ENCODE data around the gene C4B.
"Not testable (repeated sequence)": the region's sequence is repeated elsewhere in the genome, so short reads cannot be mapped to it uniquely, and the experiment has no call there.

C4B gene

DNA sequence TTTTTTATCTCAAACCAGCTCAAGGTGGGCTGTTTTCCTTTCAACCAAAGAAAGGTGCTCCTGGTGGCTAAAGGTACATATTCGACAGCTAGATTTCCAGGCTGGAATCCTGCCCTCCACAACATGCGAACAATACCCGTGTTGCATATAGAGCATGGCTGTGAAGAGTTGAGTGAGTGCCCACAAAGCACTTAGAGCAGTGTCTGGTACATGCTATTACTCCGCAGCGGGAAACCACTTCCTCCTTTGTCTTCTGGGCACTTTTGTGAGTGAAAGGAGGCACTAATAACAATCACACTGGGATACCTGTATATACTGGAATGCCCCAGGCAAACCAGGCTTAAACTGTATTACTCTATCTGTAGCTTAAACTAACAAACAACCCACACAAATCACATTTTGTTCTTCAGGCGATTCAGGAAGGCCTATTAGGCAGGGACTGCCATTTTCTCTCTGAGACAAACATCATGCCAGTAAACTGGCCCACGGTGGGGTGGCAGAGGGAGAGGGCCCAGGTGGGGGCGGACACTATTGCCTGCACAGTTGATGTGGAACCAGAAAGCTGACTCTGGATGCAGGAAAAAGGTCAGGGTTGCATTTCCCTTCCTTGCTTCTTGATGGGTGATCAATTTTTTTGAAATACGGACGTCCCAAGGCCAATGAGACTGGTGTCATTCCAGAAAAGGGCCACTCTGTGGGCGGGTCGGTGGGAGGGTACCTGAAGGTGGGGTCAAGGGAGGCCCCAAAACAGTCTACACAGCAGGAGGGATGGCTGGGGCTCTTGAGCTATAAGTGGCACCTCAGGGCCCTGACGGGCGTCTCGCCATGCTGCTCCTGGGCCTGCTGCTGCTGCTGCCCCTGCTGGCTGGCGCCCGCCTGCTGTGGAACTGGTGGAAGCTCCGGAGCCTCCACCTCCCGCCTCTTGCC is 23.3 kb downstream of the C4B start, which contains the start of gene CYP21A2:
Gene CYP21A2 (plus strand): TSS at position 818 of the 927 bp plus-strand sequence. CDS start 8 bp downstream, at position 826.
- DNase-seq = not testable (repeated sequence)

DNA sequence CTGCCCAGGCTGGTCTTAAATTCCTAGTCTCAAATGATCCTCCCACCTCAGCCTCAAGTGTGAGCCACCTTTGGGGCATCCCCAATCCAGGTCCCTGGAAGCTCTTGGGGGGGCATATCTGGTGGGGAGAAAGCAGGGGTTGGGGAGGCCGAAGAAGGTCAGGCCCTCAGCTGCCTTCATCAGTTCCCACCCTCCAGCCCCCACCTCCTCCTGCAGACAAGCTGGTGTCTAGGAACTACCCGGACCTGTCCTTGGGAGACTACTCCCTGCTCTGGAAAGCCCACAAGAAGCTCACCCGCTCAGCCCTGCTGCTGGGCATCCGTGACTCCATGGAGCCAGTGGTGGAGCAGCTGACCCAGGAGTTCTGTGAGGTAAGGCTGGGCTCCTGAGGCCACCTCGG is 24.3 kb downstream of the C4B start:
- DNase-seq = not testable (repeated sequence)

DNA sequence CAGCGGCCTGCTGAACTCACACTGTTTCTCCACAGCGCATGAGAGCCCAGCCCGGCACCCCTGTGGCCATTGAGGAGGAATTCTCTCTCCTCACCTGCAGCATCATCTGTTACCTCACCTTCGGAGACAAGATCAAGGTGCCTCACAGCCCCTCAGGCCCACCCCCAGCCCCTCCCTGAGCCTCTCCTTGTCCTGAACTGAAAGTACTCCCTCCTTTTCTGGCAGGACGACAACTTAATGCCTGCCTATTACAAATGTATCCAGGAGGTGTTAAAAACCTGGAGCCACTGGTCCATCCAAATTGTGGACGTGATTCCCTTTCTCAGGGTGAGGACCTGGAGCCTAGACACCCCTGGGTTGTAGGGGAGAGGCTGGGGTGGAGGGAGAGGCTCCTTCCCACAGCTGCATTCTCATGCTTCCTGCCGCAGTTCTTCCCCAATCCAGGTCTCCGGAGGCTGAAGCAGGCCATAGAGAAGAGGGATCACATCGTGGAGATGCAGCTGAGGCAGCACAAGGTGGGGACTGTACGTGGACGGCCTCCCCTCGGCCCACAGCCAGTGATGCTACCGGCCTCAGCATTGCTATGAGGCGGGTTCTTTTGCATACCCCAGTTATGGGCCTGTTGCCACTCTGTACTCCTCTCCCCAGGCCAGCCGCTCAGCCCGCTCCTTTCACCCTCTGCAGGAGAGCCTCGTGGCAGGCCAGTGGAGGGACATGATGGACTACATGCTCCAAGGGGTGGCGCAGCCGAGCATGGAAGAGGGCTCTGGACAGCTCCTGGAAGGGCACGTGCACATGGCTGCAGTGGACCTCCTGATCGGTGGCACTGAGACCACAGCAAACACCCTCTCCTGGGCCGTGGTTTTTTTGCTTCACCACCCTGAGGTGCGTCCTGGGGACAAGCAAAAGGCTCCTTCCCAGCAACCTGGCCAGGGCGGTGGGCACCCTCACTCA is 25.0 kb downstream of the C4B start:
- not testable (repeated sequence) for DNase-seq

DNA sequence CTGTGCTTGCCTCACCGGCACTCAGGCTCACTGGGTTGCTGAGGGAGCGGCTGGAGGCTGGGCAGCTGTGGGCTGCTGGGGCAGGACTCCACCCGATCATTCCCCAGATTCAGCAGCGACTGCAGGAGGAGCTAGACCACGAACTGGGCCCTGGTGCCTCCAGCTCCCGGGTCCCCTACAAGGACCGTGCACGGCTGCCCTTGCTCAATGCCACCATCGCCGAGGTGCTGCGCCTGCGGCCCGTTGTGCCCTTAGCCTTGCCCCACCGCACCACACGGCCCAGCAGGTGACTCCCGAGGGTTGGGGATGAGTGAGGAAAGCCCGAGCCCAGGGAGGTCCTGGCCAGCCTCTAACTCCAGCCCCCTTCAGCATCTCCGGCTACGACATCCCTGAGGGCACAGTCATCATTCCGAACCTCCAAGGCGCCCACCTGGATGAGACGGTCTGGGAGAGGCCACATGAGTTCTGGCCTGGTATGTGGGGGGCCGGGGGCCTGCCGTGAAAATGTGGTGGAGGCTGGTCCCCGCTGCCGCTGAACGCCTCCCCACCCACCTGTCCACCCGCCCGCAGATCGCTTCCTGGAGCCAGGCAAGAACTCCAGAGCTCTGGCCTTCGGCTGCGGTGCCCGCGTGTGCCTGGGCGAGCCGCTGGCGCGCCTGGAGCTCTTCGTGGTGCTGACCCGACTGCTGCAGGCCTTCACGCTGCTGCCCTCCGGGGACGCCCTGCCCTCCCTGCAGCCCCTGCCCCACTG is 25.9 kb downstream of the C4B start:
- not testable (repeated sequence) for DNase-seq

DNA sequence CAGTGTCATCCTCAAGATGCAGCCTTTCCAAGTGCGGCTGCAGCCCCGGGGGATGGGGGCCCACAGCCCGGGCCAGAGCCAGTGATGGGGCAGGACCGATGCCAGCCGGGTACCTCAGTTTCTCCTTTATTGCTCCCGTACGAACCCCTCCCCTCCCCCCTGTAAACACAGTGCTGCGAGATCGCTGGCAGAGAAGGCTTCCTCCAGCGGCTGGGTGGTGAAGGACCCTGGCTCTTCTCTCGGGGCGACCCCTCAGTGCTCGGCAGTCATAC is 26.4 kb downstream of the C4B start:
- not testable (repeated sequence) for DNase-seq

DNA sequence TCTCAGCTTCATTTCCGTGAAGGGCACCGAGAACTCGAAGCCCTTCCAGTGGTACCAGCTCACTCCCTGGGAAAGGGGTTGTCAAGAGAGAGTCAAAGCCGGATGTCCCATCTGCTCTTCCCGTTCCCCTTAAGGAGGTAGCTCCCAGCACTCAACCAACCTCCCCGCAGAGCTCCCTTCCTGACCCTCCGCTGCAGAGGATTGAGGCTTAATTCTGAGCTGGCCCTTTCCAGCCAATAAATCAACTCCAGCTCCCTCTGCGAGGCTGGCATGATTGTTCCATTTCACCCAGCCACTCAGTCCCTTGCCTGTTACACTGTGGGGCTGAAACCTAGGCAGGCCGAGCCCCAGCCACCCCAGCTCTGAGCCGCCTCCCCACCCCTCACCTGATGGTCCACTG is 26.8 kb downstream of the C4B start:
- DNase-seq = not testable (repeated sequence)

DNA sequence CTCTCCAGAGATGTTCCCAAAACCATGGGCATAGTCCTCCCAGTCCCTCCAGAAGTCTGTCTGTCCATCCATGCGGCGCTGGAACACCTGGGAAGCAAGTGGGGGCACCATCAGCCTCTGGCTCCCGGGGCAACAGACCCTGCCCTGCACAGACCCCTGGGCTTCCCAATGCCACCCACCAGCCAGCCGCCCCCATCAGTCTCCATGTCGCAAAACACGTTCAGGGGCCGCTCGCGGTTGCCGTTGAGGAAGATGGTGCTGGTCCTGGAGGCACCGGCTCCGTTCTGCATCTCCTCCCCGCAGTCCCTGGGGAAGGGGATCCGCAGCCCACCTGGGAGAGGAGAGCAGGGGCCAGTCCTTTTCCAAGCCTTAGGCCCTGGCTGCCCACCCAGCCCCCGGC is 27.7 kb downstream of the C4B start:
- not testable (repeated sequence) for DNase-seq

DNA sequence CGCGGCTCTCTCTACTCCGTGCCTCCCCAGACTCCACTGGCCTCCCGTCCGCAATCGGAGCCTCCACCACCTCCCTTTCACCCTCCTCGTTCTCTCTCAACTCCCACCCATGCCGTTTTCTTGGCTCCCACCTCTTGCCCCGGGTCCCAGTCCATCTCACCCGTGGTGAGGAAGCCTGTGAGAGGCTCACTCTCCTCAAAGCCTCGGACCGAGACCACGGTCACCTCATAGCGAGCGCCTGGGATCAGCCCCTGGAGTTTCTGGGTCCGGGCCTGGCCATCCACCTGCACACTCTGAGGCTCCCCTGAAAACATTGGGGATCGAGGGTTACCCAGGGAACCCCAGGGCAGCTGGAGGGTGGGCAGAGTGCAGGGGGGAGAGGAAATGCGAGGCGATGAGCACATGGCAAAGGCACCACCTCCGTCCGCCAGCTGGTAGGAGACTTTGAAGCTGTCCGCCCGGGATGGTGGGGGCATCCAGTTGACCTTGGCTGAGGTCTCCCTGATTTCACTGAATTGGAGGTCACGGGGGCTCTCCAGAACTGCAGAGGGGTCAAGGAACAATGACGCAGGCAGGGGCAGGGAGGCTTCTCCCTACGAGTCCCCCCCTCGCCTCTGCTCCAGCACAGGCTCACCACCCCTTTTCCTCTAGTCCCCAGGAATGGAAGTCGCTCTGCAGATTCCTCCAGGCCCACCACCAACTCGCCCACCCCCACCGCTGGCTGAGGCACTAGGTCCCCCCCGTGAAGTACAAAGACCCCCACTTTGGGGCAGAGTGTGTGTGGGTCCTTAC is 29.2 kb downstream of the C4B start:
- not testable (repeated sequence) for DNase-seq

DNA sequence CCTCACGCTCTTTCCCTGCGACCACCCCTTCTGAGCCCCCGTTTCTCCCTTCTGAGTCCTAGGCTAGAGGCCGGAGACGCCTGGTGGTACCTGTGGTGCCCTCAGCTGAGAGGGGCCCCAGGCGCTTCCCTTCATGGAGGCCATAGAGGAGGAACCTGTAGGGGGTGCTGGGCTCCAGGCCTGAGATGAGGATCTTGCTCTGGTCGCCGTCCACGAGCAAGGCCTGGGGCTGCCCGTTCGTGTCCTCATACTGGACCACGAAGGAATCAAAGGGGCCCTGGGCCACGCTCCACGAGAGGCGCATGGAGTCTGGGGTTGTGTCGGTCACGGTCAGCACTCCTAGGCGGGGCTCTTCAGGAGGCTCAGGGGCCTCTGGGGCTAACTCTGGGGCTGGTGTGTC is 30.3 kb downstream of the C4B start:
- not testable (repeated sequence) for DNase-seq

DNA sequence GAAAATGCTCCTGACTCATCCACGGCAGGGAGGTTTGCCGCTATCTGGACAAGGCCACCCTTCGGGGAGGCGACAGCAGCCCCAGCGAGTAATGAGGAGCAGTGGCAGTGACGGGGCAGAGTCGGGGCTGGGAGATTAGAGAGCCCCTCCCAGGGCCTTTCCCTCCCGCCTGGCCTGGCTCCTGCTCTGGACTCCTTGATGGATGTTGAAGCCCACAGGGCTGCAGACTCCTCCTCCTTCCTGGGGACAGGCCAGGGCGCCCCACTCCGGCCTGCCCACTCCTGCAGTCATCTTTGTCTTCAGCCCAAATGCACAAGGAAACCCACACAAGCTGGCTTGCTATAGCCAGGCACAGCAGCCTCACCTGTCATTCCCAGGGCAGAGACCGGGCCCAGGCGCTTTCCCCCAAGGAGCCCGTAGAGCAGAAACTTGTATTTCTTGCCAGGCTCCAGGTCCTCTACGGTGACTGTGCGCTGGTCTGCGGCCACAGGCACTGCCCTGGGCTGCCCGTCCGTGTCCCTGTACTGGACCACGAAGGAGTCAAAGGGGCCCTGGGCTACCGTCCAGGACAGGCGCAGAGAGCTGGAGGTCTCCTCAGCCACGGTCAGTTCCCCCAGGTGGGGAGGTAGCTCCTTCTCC is 31.3 kb downstream of the C4B start:
- no peak for DNase-seq

DNA sequence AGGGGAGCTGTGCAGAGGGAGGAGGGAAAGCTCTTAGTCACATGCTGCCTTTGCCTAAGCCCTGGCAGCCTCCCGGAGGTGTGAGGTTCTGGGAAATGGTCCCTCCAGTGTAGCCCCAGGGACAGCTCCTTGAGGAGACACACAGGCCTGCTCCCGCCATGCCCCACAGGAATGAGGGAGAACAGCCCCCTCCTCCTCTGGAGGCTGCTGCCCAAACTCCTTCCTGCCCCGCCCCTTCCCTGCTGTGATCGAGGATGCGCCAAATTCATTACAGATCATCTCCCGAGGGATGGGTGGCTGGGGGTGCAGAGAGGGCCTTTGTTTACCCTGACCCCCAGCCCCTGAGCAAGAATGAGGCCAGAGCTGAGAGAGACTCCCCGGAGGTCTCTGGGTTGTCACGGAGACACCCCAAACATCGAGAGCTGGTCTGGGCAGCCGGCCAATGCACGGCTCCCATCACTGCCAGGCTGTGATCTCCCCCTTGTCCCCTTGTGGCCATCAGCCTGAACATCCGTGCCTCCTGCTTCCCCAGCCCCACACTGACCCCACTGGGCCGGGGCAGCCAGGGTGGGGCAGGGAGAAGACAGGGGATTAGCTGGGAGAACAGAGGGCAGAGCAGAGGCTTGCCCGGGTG is 32.0 kb downstream of the C4B start:
- DNase-seq = no peak

DNA sequence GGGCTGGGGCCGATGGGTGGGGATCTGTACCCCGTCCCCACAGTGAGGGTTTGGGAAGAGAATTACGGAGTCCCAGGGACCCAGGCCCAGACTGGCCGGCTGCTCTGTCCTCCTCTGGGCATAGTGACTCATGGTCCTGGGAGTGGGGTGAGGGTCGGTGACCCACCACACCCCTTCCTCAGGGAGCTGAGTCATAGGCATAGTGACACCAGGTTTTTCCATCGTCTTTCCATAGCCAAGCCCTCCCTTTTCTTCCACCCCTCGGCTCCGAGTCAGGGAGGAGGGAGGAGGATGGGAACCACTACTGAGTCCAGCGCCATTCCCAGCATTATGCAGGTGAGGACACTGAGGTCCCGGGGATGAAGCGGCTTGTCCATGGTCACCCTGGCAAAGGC is 32.5 kb downstream of the C4B start:
- no peak for DNase-seq

DNA sequence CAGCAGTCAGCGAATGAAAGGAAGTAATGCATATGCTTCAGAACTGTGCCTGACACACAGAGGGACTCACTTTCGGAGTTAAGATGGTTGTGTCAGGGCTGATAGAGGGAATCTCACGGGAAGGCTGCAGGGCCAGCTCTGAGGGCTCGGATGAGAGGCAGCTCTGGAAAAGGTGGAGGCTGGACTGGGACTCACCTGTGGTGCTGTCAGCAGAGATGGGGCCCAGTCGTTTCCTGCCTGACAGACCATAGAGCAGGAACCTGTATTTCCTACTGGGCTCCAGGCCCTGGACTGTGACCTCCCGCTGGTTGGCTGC is 32.9 kb downstream of the C4B start:
- DNase-seq = no peak

DNA sequence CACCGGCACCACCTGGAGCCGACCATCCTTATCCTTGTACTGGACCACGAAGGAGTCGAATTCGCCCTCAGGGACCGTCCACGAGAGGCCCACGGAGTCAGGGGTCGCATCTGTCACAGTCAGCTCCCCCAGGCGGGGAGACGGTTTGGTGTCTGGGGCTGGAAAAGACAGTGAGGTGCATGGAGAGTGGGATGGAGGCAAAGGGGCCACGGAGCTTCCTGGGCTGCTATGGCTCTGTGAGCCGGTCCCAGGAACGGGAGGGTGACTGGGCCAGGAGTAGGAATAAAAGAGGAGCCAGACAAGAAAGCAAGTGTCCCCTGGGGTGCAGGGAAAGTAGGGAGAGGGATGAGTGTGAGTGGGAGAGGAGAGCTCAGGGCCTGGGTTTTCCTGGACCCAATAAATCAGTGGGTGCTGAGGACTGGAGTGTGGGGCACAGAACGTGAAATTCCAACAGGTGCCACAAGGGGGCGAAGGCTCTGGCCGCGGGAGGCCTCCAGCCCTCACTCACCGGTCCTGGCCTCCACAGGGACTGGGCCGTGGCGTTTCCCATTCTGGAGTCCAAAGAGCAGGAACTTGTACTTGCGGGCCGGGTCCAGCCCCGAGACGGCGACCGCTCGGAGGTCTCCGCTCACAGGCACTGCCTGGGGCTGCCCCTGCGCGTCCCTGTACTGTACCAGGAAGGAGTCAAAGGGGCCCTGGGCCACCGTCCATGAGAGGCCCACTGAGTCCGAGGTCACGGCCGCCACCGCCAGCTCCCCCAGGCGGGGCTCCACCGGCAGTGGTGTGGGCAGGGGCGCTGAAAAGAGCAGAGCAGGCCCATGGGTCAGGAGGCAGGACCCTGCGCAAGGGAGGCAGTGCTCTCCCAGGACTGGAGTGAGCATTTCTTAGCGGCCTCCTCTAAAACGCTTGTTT is 33.5 kb downstream of the C4B start:
- peak; percentile 69 for DNase-seq

DNA sequence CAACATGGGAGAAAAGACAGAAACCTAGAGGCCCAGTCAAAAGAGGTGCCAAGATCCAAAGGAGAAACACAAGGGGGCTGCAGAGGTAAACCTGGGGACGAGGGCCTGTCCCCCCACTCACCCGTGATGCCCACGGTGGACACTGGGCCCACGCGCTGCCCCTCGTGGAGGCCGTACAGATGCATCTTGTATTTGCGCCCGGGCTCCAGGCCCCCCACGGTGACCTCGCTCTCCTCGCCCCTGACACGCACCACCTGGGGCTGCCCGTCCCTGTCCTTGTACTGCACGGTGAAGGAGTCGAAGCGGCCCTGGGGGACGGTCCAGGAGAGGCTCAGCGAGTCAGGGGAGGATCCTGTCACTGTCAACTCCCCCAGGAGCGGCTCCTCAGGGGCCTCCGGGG is 34.6 kb downstream of the C4B start:
- not testable (repeated sequence) for DNase-seq

DNA sequence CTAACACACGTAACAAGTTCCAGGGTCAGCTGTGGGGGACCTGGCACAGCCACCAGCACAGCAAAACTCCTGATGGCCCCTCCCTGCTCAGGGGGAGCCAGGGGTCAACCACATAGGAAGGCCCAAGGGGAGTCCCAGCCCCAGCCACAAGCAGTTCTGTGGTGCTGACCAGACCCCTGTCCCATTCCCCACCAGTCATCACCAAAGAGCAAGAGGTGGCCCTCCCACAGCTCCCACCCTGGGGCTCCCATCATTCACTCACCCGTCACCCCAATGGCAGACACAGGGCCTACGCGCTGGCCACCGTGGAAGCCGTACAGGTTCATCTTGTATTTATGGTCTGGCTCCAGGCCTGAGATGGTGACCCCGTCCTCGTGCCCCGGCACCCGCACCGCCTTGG is 35.1 kb downstream of the C4B start:
- DNase-seq = not testable (repeated sequence)

DNA sequence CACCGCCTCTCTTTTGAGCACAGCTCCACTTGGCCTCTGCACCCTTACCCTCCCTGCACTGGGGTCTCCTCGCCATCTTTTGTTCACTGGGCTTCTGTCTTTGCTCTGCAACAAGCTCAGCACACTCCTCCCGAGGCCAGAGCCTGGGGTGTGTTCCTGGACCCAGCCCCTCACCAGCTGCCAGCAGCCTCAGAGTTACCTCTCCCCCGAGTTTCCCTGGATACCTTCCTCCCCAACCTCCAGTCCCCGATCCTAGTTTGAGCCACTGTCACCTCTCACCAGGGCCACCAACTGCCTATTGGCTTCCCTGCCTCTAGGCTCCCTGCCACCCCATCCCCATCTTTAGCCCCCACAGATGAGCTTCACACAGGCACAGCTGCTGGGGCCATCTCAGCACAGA is 36.0 kb downstream of the C4B start:
- no peak for DNase-seq

DNA sequence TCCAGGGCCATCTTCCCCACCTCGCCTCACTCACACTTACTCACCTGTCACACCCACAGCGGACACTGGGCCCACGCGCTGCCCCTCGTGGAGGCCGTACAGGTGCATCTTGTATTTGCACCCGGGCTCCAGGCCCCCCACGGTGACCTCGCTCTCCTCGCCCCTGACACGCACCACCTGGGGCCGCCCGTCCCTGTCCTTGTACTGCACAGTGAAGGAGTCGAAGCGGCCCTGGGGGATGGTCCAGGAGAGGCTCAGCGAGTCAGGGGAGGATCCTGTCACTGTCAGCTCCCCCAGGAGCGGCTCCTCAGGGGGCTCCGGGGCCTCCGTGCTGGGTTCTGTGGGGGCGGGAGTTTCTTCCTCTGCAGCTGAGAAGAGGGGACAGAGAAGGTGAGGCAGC is 38.0 kb downstream of the C4B start:
- not testable (repeated sequence) for DNase-seq

DNA sequence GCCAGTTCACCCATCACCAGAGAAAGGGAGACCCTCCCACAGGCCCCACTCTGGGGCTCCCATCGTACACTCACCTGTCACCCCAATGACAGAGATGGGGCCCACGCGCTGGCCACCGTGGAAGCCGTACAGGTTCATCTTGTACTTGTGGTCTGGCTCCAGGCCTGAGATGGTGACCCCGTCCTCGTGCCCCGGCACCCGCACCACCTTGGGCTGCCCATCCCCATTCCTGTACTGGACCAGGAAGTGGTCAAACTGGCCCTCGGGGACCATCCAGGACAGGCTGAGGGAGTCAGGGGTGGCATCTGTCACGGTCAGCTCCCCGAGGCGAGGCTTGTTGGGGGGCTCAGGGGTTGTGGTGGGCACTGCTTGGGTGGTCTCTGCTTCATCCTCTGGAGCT is 38.7 kb downstream of the C4B start:
- not testable (repeated sequence) for DNase-seq

DNA sequence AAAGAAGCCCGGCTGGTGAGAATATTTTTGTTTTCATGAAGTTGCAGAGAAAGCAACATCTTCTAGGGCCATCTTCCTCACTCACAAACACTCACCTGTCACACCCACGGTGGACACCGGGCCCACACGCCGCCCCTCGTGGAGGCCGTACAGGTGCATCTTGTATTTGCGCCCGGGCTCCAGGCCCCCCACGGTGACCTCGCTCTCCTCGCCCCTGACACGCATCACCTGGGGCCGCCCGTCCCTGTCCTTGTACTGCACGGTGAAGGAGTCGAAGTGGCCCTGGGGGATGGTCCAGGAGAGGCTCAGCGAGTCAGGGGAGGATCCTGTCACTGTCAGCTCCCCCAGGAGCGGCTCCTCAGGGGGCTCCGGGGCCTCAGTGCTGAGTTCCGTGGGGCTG is 41.2 kb downstream of the C4B start:
- not testable (repeated sequence) for DNase-seq
